HTERT RPE-1 (cell line): Measurements from ENCODE around the gene CDC123.
"Not testable (repeated sequence)": the region's sequence is repeated elsewhere in the genome, so short reads cannot be mapped to it uniquely, and the experiment has no call there.

Source experiments
- in situ Hi-C: fragments of 300-500 bp; cut with MboI; formaldehyde crosslinking; loops from 4 replicates; pipeline ENCODE4 v1.14.3; 2020; ENCODE audit warnings: low sequenced_read_pairs

The CDC123 gene

GRCh38 chr10:12188656-12189055 is 7.3 kb upstream of the CDC123 start:
- in situ Hi-C loops, result no loop called here

GRCh38 chr10:12189426-12189825 is 6.6 kb upstream of the CDC123 start:
- in situ Hi-C loops, result no loop called here

DNA sequence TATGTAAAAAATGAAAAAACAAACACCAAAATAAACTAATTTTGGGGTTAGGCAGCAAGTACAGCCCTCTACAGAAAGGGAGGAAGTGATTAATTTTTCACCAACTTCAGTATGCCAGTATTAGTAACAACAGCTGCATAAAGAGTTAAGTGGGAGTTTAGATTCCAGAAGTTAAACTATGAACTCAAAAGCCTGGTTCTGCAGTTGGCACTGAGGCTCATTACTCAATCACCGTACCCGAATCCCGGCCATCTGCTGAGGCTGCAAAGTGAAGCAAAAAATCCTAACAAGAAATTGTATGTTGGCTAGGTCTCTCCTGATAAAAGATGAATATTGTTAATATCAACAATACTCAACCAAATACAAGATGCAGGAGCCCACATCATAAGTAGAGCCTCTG is 4.3 kb upstream of the CDC123 start:
- in situ Hi-C loops, result no loop called here

DNA sequence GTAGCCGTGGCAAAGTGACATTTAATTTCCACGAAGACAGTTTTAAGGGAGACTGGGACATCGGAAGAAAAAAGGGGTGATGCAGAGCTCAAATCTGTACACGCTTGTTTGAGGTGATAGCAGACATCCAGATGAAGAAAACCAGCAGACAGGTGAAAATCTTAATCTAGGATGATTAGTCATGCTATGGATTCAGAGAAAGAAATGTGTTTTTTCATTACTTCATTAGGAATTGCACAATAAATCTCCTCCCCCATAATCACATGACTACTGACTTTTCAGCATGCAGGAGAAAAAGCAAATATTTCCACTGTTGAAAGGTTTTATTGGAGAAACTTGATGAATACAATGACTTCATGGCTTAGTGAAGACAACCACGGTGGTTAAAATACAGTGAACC is 2.8 kb upstream of the CDC123 start:
- in situ Hi-C loops, result no loop called here

DNA sequence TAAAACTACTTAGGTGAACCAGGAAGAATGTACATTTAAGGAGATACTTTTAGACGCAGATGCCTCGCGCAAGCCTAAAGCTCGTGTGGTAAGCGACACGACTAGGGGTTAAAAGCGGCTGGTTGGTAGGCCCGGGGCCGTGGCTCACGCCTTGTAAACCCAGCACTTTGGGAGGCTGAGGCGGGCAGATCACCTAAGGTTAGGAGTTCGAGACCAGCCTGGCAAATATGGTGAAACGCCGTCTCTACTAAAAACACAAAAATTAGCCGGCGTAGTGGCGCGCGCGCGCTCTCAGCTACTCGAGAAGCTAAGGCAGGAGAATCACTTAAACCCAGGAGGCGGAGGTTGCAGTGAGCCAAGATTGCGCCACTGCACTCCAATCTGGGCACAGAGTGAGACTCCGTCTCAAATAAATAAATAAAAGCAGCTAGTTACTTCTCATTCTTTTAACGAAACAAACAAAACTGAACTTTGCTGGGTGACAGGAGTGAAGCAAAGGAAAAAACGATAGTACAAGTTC is 1.2 kb upstream of the CDC123 start:
- in situ Hi-C loops, result no loop called here

DNA sequence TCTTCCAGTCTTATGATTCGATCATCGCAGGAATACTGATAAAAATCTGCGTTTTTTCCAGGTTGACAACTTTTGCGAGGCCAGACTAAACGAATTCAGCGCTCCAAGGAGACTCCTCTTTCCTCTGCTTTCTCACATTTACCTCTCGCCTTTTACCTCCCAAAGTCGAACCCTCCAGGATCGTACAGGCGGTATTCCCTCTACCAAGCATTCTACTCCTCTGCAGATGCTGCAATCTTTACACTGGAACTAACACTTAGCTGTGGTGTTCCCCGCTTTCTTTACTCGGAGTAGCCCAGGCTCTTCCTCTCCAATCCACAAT is 746 bp upstream of the CDC123 start:
- in situ Hi-C loops, result no loop called here

- in situ Hi-C loops, result no loop called here
Measured at GRCh38 chr10:12196531-12197211, 683 bp downstream of the CDC123 start.

DNA sequence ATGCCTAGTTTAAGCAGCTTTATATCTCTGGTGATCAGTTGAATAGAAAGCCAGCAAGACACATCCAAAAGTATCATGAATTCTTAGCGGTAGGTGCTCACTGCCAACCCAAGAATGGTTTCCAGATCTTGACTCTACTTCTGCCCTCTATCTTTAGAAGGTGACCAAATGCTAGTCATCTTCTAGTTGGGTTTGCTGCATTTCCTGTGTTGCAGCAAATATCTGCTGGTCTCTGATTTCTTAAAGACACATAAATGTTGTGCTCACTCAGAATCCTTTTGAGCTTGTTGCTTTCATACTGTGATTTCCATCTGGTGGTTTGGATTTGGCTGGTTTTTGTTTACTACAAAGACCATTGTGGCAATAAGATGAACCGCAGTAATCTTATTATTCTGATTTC is 2.2 kb downstream of the CDC123 start:
- in situ Hi-C loops, result no loop called here

DNA sequence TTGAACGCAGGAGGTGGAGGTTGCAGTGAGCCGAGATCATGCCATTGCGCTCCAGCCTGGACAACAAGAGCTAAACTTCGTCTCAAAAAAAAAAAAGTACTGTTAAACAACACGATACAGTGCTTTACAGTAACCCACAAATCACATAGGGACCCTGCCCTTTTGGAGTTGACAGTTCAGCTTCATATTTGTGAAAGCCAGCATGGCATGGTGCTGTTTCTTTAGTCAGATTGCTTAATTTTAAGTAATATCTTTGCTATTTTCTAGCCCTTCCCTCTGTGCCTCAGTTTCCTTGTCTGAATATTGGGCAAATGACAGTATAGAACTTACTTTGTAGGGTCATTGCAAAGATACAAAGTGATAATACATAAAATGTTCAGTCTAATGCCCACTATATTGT is 4.9 kb downstream of the CDC123 start:
- in situ Hi-C loops, result no loop called here

- in situ Hi-C loops, result no loop called here
Measured at GRCh38 chr10:12201543-12201942, 5.6 kb downstream of the CDC123 start.

DNA sequence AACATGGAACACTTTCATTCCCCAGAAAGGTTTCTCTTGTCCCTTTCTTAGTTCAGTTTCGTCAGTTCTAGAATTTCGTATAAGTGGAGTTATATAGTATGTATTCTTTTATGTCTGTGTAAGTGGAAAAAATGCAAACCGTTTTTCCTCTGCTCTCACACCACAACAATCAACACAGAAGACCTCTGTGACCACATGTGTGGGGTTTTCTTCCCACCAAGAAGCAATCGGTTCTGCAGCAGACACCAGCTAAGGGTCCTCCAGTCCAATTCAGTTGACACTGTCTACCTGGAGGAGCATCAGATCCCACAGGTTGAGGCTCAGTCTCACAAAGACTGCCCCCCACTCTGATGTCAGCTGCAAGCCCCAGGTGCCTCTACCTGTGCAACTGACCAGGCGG is 6.2 kb downstream of the CDC123 start:
- in situ Hi-C loops, result no loop called here

GRCh38 chr10:12205082-12205481 is 9.1 kb downstream of the CDC123 start:
- in situ Hi-C loops, result no loop called here

- in situ Hi-C loops, result no loop called here
Measured at GRCh38 chr10:12207114-12207513, 11.1 kb downstream of the CDC123 start.

GRCh38 chr10:12208460-12208859 is 12.5 kb downstream of the CDC123 start:
- in situ Hi-C loops, result no loop called here

DNA sequence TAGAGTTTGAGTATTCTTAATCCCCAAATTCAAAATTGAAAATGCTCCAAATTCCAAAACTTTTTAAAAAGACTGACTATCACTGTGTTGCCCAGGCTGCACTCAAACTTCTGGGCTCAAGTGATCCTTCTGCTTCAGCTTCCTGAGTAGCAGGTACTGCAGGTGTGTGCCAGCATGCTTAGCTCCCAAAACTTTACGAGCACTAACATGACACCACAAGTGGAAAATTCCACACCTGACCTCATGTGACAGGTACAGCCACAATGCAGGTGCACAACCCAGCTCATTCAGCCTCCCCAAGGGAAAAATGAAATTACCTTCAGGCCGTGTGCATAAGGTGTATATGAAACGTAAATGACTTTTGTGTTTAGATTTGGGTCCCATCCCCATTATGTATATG is 16.5 kb downstream of the CDC123 start:
- in situ Hi-C loops, result no loop called here

- in situ Hi-C loops, result no loop called here
Measured at GRCh38 chr10:12213621-12214020, 17.6 kb downstream of the CDC123 start.

DNA sequence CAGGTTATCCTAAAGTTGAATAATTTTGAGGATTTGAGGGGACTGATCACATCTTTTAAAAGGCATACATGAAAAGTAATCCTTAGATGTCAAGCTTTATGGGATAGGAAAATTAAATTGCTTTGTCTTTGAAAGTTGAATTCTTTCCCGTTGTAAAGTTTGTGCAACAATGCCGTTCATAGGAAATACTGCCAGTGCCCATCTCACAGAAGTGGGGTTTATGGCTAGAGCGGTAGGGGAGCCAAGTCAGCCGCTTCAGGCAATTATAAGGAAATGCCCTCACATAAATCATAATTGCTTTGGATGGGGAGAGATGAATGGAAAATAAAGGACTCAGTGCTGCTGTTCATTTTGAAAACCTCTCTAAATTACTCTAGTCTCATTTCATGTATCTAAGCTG is 18.1 kb downstream of the CDC123 start:
- in situ Hi-C loops, result no loop called here

- in situ Hi-C loops, result no loop called here
Measured at GRCh38 chr10:12214763-12215218, 18.8 kb downstream of the CDC123 start.

- in situ Hi-C loops, result no loop called here
Measured at GRCh38 chr10:12218991-12219390, 23.0 kb downstream of the CDC123 start.

- in situ Hi-C loops, result no loop called here
Measured at GRCh38 chr10:12221323-12222298, 25.6 kb downstream of the CDC123 start.

DNA sequence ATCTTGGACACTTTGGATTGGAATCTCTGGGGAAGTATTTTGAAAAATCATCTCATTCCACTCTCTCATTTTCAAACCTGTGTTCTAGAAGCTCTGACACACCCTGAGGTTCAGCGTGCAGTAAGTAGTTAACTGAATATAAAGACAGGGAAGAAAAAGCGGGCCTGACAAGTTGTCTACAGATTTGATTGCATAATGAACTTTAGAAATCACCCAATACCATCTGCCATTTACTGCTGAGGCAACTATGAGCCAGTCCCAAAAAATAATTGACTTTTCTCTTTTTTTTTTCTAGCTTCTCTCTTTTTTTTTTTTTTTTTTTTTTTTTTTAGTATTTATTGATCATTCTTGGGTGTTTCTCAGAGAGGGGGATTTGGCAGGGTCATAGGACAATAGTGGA is 29.5 kb downstream of the CDC123 start:
- in situ Hi-C loops, result no loop called here

DNA sequence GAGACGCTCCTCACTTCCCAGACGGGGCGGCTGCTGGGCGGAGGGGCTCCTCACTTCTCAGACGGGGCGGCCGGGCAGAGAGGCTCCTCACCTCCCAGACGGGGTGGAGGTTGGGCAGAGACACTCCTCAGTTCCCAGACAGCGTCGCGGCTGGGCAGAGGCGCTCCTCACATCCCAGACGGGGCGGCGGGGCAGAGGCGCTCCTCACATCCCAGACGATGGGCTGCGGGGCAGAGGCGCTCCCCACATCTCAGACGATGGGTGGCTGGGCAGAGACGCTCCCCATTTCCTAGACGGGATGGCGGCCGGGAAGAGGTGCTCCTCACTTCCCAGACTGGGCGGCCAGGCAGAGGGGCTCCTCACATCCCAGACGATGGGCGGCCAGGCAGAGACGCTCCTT is 30.4 kb downstream of the CDC123 start:
- in situ Hi-C loops, result not testable (repeated sequence)
